Neural progenitor cell (in vitro differentiated cells): Measurements from ENCODE around the gene DCC.

Source experiments
- EZH2phosphoT487 ChIP-seq: fragments of 200-600 bp; sonication (generic); IDR thresholded peaks from 2 replicates; pipeline ENCODE4 v1.6.1; 2017; ENCODE audit warnings: antibody characterized with exemption
- TF ChIP-seq, protein P1 (sequence below): fragments of 200-600 bp; sonication (generic); IDR thresholded peaks from 2 replicates; pipeline ENCODE4 v1.5.1; 2017; ENCODE audit warnings: antibody characterized with exemption, mild to moderate bottlenecking

GRCh38 chr18:53489266-53489665 lies 1149.3 kb downstream of the DCC start:
- TF ChIP-seq, protein P1, sequence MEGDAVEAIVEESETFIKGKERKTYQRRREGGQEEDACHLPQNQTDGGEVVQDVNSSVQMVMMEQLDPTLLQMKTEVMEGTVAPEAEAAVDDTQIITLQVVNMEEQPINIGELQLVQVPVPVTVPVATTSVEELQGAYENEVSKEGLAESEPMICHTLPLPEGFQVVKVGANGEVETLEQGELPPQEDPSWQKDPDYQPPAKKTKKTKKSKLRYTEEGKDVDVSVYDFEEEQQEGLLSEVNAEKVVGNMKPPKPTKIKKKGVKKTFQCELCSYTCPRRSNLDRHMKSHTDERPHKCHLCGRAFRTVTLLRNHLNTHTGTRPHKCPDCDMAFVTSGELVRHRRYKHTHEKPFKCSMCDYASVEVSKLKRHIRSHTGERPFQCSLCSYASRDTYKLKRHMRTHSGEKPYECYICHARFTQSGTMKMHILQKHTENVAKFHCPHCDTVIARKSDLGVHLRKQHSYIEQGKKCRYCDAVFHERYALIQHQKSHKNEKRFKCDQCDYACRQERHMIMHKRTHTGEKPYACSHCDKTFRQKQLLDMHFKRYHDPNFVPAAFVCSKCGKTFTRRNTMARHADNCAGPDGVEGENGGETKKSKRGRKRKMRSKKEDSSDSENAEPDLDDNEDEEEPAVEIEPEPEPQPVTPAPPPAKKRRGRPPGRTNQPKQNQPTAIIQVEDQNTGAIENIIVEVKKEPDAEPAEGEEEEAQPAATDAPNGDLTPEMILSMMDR, result no peak
- no peak for TF ChIP-seq EZH2phosphoT487
